Ascending aorta (tissue), 2 donors: ENCODE data around the gene PAX8. TPM values are rescaled to one million over a fixed set of nuclear protein-coding genes. Genes with fewer than 3 reads are reported as not detected.

Source experiments
- DNase-seq, 2 donors: peaks; one replicate each; pipeline ENCODE4 v3.0.0-alpha.2; 2019; ENCODE audit warnings: low spot score in 2 of 2
- H3K27ac ChIP-seq, 2 donors: fragments of 200-600 bp; sonication (generic); one replicate each; pipeline ENCODE4 v1.5.1; 2016 to 2017; ENCODE audit warnings: mild to moderate bottlenecking in 1 of 2
- H3K27me3 ChIP-seq: fragments of 200-600 bp; sonication (generic); one replicate; pipeline ENCODE4 v1.5.1; 2017
- H3K36me3 ChIP-seq, 2 donors: fragments of 200-600 bp; sonication (generic); one replicate each; pipeline ENCODE4 v1.5.1; 2016
- H3K4me1 ChIP-seq, 2 donors: fragments of 200-600 bp; sonication (generic); one replicate each; pipeline ENCODE4 v1.5.1; 2016 to 2017; ENCODE audit warnings: mild to moderate bottlenecking in 1 of 2
- H3K4me3 ChIP-seq, 2 donors: fragments of 200-600 bp; sonication (generic); one replicate each; pipeline ENCODE4 v1.5.1; 2016 to 2017; ENCODE audit warnings: mild to moderate bottlenecking in 1 of 2
- H3K9me3 ChIP-seq, 2 donors: fragments of 200-600 bp; sonication (generic); one replicate each; pipeline ENCODE4 v1.5.1; 2016
- intact Hi-C: fragments of 100-400 bp; cut with DNase I; formaldehyde crosslinking; loops from one replicate; pipeline ENCODE4 v1.15.1; 2023
- total RNA-seq: library from RNA; depleted of rRNA; stranded (reverse); fragments of >200 nt; gene quantifications from one replicate; pipeline ENCODE4 v1.1.0, GENCODE V29; 2016
- TF ChIP-seq, protein P1 (sequence below), 3 experiments: fragments of 200-600 bp in 2 of 3; fragments of 450-650 bp in 1 of 3; sonication (generic) in 2 of 3; IDR thresholded peaks; one replicate each; pipeline ENCODE4 v1.5.1; 2016 to 2019; ENCODE audit warnings: antibody characterized with exemption in 3 of 3, mild to moderate bottlenecking in 1 of 3, moderate library complexity in 1 of 3

Gene PAX8
- total RNA-seq, 1 donor from 2014 or later = 0.11 TPM

DNA sequence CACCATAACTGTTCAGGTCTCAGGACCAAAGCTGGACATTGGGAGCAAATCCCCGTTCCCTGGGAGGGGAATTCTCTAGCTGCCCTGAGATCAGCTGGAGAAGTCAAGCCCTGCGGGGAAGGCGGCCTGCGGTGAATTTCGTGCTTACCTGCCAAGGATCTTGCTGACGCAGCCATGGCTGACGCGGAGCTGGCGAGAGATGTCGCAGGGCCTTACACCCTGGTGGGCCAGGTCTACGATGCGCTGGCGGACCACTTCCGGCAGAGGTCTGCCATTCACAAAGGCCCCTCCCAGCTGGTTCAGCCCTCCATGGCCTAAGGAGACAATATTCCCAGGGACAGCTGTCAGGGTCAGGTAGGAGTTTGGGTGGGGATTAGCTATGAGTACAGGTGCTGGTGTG, 32.1 kb downstream of the PAX8 start:
- intact Hi-C loops = loop anchor here (5.0 kb wide), 1 partner anchor 141 kb away; no protein-coding TSS in a partner anchor
- TF ChIP-seq, protein P1, sequence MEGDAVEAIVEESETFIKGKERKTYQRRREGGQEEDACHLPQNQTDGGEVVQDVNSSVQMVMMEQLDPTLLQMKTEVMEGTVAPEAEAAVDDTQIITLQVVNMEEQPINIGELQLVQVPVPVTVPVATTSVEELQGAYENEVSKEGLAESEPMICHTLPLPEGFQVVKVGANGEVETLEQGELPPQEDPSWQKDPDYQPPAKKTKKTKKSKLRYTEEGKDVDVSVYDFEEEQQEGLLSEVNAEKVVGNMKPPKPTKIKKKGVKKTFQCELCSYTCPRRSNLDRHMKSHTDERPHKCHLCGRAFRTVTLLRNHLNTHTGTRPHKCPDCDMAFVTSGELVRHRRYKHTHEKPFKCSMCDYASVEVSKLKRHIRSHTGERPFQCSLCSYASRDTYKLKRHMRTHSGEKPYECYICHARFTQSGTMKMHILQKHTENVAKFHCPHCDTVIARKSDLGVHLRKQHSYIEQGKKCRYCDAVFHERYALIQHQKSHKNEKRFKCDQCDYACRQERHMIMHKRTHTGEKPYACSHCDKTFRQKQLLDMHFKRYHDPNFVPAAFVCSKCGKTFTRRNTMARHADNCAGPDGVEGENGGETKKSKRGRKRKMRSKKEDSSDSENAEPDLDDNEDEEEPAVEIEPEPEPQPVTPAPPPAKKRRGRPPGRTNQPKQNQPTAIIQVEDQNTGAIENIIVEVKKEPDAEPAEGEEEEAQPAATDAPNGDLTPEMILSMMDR (IDR thresholded peaks at IDR 0.05) = no peak

DNA sequence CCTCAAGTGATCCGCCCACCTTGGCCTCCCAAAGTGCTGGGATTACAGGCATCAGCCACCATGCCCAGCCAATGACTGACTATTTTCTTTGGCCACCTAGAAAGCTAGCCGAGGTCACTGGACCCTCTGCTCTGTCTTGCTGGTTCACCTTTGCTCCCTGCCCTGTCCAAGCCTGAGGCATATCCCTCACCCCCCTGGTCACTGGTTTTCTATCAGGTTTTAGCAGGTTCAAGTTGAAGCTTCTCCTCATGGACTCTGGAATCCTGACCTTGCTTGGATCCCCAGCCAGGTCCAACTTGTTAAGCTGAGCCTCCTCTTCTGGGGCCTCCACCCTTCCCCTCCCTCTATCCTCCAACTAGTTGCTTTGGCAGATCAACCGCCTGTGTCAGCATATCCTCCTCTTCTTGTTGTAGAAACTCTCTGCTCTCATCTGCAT, 33.4 kb downstream of the PAX8 start:
- Histone ChIP-seq H3K36me3 (no peaks in the 10 kb centered on the region), H3K9me3 (no peaks in the 10 kb centered on the region), H3K27ac (no peak overlapping the region), H3K4me3 (no peak overlapping the region), H3K27me3 (no peaks in the 10 kb centered on the region), H3K4me1 (peaks cover 0 to 12% of the 10 kb centered on the region in 2 donors)
- intact Hi-C loops = loop anchor here (5.0 kb wide), 1 partner anchor 142 kb away; no protein-coding TSS in a partner anchor
- TF ChIP-seq, protein P1 (IDR thresholded peaks at IDR 0.05) = no peak
- no peak for DNase-seq

More for the DNA sequence above, 32.1 kb downstream of the PAX8 start:
- Histone ChIP-seq H3K36me3 (no peaks in the 10 kb centered on the region), H3K4me1 (peaks cover 0 to 3% of the 10 kb centered on the region in 2 donors), H3K27ac (no peak overlapping the region), H3K4me3 (no peak overlapping the region), H3K9me3 (no peaks in the 10 kb centered on the region), H3K27me3 (no peaks in the 10 kb centered on the region)
- no peak for DNase-seq

DNA sequence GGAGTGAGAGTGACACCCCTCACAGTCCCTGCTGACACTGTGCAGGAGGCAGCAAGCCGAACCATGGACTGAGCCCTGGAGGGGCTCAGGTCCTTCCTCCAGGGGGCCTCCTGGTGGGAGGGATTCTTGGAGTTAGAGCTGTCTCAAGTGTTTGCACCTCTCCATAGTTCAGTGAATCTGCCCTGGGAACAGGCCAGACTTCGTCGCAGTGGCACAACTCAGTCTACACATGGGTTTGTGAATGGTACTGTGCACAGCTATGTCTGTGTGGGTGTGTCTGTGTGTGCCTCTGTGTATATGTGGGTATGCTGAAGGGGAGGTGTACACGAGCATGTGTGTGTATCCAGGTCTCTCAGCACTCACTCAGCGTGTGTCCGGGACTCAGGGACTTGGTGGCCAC, 36.4 kb downstream of the PAX8 start:
- Histone ChIP-seq H3K4me3 (no peak overlapping the region), H3K9me3 (no peaks in the 10 kb centered on the region), H3K36me3 (no peaks in the 10 kb centered on the region), H3K4me1 (peaks cover 3 to 18% of the 10 kb centered on the region in 2 donors), H3K27me3 (no peaks in the 10 kb centered on the region), H3K27ac (no peak overlapping the region)
- DNase-seq = no peak
- intact Hi-C loops = no loop called here
- TF ChIP-seq, protein P1 (IDR thresholded peaks at IDR 0.05) = no peak

DNA sequence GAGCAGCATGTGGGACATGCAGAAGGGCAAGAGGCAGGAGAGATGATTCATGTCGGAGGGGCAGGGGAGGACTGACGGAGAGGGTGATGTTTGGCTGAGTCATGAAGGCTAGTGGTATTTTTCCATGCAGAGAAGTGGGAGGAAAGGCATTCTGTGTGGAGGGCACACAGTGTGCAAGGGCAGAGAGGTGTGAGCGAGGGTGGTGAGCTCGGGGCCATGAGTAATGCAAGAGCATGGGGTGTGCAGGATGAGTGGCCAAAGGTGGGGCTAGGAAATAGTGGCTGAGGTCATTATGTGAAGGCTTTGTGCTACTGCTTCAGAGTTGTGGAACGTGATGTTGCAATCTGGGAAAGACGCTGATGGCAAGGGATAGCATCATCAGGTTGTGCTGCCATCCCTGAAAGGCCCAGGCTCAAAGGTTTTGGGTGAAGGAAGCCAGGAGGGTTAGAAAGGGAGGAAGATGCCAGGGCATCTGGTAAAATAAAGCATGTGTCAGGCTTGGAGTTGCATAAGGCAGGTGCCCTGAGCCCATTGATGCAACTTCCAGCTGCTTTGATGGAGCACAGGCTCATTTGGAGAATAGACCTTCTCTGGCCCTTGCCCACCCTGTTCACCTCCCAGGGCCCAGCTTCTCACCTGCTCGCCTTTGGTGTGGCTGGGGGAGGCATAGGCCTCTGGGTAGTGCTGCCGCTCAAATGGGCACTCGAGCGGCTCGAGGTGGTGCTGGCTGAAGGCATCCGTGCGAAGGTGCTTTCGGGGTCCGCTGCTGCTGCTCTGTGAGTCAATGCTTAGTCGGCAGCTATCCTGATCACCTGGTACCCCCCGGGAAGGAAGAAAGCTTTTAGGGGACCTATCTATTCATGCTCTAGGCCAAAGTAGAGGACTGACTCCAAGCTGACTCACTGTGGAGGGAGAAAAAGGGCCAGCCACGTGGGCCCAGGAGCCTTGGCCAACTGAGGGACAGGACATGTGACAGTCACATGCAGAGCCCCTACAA, 37.5 kb downstream of the PAX8 start:
- Histone ChIP-seq H3K9me3 (no peaks in the 10 kb centered on the region), H3K4me3 (peak overlapping the region in 1 of 2 donors; percentile 9), H3K36me3 (no peaks in the 10 kb centered on the region), H3K27me3 (no peaks in the 10 kb centered on the region), H3K4me1 (peaks cover 3 to 18% of the 10 kb centered on the region in 2 donors), H3K27ac (peak overlapping the region; percentile 72)
- TF ChIP-seq, protein P1 (IDR thresholded peaks at IDR 0.05) = no peak
- intact Hi-C loops = loop anchor here (1.0 to 2.0 kb wide), 2 partner anchors 42 kb away; no protein-coding TSS in a partner anchor
- peak; percentile 89 to 95 for DNase-seq

DNA sequence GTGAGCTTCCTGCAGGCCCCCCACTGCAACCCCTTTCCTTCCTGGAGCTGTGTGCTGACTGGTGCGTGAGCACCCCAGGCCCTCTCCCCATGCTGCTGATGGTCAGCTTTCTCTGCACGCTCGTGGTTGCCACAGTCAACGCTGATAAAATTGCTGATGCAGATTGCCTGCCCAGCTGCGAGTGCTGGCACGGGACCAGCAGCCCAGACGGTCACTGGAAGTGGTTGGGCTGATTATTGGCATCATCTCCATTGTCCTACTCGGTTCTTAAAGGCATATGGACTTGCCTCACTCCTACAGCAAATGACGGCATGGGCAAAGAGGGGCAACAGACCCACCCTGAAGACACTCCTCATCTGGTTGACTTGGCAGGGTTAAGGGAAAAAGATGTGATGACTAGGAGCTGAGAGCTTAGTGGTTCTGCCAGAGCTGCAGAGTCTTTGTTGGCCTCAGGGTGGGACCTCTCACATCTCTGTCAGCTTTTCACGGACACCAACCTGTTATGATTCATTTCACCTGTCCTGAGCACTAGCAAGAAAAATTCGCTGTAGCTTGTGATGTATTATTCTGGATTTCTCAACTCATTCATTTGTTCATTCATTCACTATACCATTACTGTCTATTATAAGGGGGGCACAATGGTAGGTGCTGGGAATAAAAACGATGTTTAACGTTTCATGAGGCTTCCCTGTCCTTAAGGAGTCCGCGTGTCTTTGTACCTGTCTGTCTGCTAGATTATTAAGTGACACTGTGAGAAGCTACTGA, 38.4 kb downstream of the PAX8 start:
- Histone ChIP-seq H3K36me3 (no peaks in the 10 kb centered on the region), H3K4me3 (peak overlapping the region in 1 of 2 donors; percentile 9), H3K9me3 (no peaks in the 10 kb centered on the region), H3K27ac (peak overlapping the region; percentile 72), H3K4me1 (peaks cover 3 to 18% of the 10 kb centered on the region in 2 donors), H3K27me3 (no peaks in the 10 kb centered on the region)
- peak; percentile 79 to 93 for DNase-seq
- TF ChIP-seq, protein P1 (IDR thresholded peaks at IDR 0.05) = no peak
- intact Hi-C loops = loop anchor here (1.0 to 2.0 kb wide), 2 partner anchors 41 to 42 kb away; no protein-coding TSS in a partner anchor
